NCI-H2196 treated with DMSO at 0.1 percent for 48 hours (cell line): ENCODE measurements around the gene HBS1L.

Experiments
- DNase-seq: peaks from one replicate; lab custom pipeline; 2025; ENCODE audit not compliant: unreplicated experiment; lab: John Stamatoyannopoulos, UW

Gene HBS1L

DNA sequence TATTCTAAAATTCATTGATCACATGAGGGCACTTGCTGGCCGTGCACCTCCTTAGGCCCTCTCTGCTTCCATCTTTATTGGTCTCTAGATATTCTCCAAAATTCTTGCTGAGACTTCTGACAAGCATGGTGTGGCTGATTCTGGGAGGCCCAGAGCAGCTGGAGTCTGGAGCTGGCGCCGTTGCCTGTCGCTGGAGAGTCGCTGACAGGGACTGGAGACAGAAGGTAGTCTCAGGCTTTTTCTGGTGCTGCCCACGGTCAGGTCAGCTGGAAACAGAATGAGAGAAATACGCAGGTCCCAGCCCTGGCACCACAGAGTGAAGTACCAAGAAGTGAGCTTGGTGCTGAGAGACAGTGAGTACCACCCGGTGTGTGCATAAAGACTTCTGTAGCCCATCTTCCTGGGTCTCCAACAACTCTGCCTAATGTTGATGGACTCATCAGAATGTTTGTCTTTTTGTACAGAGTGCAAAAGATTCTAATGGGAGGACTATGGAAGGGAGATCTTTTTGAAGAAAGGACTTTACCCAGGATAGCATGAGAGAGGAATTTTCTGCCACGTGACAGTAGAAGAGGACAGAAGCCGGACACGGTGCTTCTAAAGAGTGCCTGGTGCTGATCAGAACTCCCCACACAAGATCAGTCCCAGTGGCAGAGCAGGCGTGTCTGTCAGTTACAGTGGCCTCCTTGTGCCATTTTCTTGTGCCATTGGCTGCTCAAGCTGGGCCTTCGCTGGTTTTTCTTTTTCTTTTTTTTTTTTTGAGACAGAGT, 102.9 kb downstream of the HBS1L start:
- no peak for DNase-seq

DNA sequence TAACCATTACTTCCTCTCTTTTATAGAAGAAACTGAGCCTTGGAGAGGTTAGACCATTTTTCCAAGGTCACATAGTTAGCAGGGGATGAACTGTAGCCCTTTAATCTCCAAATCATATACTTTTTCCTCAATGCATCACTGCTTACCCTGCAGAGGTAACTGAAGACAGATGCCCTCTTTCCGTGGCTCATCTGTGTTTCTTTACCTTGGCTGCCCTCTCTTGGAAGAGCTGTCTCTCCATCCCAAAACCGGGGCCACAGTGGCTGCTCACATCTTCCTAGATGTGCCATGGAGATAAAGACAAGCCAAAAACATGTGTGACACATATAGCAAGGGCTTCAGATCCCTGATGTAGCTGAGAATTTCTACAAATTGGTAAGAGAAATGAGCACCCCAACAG, 104.1 kb downstream of the HBS1L start:
- DNase-seq, result no peak

DNA sequence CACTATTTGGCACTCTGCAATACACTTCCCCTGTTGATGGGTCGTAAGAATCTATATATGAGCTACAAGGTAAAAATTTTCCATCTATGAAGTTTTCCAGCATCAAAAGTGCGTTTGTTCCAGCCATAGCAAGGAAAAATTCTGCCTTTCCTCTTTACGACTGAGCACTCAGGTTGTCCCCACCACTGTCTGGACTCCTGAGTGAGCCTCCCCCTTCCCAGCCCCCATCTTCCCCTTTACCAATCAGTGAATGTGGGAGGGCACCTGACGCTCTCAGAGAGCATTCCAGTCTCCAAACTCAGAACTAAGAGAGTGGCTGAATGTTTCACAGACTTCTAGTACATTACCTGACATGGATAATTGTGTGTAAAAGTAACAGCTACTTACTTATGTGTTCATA, 104.7 kb downstream of the HBS1L start, which contains the start of gene ALDH8A1:
Gene ALDH8A1, minus strand, starts transcription at position 175 of the 400 bp plus-strand sequence. Its CDS starts 48 bp downstream, at position 127.
- no peak for DNase-seq

DNA sequence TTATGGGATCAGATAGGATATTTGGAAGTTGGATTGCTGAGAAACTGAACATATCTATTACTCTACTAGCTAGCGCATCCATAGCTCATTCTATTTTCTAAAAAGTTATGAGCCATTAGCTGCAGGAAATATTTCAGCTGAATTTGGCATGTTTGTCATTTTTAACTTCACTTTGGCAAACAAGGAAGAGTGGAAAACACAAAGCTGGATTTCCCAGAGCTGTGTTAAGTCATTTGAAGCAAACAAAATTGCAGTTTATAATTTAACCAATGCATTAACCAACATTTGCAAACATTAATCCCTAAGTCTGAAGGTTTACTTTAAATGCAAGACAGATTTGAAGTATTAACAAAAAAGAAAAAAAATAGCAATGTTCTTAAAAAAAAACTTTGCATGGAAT, 105.9 kb downstream of the HBS1L start:
- no peak for DNase-seq

DNA sequence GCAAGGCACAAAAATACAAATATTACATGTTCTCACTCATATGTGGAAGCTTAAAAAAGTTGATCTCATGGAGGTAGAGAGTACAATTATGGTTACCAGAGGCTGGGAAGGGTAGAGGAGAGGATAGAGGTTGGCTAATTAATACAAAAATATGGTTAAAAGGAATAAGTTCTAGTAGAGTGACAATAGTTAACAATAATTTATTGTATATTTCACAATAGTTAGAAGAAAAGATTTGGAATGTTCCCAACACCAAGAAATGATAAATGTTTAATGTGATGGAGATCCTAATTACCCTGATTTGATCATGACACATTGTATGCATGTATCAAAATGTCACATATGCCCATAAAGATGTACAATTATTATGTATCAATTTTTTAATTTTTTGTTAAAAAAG, 106.5 kb downstream of the HBS1L start:
- no peak for DNase-seq

DNA sequence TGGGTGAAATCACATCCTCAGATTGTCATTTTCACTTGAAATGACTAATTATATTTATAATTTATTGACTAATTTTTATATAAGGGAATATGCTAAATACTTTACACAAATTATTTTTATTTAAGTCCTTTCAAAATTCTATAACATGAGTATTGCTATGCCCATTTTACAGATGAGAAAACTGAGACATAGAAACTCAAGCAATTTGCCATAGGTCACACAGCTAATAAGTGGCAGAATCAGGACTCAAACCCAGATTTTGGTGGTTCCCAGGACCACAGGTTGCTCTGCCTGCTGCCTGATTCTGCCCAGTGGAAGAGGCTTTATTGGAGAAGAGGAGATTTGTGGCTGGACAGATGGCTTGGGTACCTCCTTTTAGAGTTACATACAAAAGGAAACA, 109.6 kb downstream of the HBS1L start:
- DNase-seq, result no peak

DNA sequence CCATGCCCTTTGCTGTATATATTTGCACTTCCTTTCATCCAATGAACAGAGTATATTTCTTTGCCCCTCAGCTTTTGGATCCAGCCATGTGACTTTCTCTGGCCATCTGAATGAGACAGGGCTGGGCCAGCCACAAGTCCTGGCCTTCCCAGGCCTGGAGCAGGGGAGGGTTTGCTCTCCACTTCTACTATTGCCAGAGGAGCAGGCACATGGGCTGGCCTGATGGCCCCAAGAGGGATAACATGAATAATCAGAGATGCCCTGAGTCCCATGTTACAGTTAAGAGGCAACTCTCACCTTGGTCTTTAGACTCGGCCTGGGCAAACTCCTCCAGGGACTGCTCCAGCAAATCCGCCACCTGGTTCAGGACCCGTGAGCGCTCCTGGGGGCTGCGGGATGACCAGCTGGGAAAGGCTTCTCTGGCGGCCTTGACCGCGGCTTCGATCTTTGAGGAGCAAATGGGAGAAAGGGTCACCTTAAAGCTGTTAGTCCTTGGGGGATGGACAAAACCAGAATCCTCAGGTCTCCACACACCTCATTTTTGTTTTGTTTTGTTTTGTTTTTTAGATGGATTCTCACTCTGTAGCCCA, 111.0 kb downstream of the HBS1L start:
- DNase-seq, result no peak

DNA sequence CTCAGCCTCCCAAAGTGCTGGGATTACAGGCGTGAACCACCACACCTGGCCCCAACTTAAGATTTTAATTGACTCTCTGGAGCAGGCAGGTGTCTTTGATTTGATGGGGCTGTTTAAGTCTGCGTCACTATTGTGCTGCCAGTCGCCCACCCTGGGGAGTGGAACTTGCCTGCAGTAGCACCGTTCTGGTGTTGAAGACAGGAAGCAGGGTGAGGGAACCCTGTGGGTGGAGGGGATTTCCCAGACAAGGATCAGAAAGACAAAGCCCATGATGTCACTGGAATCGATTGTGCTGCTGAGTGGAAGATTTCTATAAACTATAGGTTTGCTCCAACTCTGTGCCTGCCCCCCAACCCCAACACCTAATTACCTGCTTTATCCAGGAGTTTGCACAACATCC, 115.7 kb downstream of the HBS1L start:
- no peak for DNase-seq

DNA sequence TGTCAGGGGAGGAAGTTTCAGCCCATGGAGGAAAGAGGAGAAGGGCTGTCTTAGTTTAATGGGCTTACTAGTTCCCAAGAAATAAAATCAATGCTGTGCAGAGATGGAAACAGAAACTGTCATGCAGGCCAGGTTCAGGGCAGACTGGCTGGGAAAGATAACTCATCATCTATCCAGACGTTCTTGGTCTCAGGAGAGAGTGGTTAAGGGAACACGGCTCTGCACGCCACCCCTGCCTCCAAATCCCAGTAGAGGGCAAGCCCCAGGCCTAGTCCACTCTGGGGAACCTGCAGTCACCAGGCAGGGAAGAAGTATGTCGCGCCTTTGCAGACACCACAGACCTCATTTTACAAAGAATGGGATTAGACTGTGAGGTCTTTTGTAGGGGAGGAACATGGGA, 117.2 kb downstream of the HBS1L start:
- no peak for DNase-seq

DNA sequence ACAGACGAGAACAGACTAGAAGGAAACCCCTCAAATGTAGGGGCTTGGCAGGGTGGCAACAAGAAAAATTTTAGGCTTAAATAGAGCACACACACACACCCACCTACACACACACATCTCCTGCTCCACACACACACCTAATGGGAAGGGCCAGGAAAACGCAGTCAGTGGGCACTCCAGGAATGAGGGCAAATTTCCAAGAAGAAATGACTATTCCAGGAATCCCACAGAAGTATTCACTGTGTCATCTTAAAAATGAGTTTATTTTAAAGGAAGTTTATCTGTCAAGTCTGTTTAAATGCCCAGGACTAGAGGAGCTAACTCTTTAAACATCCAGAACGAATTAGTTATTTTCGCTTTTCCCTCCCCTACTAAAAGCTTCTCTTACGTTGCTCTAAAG, 117.7 kb downstream of the HBS1L start:
- no peak for DNase-seq

DNA sequence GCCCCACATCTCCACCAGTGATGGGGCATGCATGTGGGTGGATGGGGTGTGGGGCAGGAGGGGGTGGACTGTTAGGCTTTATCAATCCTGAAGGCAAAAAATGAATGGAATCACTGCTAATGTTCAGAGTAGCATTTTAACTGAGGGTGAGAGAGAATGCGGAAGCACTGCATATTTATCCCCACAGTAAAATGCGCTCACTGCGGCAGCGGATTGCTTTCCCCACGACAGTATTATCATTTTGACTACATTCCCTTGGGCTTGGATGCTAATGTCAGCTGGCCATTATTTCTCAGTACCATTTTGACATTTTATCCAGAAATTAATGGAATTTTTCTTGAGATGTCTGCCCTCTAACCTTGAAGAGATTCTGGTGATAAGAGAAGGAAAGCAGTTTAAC, 118.1 kb downstream of the HBS1L start:
- no peak for DNase-seq

DNA sequence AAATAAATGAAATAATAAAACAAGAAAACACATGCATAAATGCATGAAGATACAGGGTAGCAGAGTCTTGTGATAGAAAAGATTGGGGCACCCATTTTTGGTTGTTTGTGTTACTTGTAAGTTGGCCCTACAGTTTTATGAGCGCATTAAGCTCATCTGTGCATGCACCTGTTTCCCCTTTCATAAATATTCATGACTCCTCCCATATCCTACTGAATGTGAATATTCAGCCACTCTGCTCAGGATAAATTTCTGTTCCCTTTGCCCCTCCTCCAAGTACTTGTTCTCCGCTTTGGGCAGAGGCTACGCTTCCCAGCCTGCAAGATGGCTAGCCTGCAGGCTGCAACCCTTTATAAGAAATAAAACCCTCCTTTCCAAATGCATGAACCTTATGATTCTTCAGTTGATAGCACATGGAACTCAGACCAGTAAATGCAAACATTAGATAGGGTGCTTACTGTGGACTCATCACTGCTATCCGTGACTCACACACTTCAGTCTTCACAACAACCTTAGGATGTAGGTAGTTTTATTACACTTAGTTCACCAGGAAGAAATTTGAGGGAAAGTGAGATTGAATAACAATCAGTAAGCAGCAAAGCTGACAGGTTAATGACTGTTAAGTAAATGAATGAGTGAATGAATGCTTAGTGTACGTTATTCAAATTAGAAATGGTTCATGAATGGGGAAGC, 119.7 kb downstream of the HBS1L start:
- DNase-seq, result no peak

DNA sequence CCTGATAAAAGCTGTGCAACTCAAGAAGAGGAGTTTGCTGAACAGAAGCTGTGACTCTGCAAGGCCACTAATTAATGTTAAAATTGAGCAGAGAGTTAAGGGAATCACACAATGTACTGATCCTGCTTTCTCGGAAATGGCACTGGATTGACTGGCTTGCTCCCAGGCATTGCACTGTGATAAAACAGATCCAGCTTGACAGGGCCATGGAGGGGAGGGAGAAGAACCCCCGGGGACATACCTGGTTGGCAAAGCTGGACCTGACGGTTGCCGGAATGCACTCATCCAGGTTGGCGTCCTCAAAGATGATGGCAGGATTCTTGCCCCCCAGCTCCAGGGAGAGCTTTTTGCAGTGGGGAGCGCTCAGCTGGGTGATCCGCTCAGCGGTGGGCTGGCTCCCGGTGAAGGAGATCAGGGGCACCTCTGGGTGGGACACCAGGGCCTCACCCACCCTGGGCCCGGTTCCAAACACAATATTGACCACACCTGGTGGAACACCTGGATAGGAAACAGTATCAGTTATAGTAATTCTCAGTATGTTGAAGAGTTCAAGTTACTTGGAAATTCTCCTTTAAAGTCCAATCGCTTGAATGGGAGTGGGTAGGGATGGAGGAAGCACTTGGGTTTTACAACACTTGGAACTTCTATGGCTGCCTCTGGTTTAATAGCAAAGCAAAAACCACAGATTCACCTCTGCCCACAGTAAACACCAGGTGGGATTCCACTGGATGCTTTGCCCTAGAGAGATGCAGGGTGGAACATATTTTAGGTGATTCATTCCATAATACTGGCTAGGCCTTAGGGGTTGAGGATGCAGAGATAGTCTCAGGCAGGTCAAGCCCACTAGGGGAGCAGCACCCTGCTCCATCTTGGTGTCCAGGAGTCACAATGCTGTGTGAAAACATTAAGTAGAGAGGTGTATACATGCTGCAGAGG, 121.8 kb downstream of the HBS1L start:
- no peak for DNase-seq

DNA sequence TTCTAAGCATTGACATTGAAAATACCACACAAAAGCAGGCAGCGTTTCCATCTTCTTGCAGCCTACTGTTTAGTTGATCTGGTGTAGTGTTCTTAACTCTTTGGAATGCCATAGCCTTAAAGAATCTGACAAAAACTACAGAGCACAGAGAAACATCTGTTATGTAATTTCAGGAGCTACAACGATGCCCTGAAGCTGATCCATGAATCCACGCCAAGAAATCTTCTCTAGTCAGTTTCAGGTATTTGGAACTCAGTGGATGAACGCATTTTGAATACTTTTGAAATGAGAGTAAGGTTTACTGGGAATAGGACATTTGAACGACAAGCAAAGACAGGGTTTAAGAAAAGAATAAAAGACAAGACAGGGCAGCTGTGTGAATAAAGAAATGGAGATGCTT, 122.5 kb downstream of the HBS1L start:
- no peak for DNase-seq

DNA sequence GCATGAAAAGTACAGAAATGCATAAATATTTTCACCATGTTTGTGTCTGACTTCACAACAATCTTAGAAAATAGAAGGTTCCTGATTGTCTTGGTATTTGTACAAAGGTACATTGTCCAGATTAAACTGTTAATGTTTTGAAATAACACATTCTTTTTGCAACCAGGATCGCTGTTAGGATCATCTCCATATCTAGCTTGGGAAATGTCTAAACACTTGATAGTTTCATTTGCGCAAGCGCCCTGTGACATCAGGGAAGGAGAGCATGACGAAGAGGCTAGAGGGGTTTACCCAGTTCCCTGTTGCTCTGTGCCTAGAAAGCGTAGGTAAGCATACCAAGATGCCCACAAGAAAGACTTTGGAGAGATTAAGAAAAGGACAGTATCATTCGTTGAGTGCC, 124.2 kb downstream of the HBS1L start:
- no peak for DNase-seq

DNA sequence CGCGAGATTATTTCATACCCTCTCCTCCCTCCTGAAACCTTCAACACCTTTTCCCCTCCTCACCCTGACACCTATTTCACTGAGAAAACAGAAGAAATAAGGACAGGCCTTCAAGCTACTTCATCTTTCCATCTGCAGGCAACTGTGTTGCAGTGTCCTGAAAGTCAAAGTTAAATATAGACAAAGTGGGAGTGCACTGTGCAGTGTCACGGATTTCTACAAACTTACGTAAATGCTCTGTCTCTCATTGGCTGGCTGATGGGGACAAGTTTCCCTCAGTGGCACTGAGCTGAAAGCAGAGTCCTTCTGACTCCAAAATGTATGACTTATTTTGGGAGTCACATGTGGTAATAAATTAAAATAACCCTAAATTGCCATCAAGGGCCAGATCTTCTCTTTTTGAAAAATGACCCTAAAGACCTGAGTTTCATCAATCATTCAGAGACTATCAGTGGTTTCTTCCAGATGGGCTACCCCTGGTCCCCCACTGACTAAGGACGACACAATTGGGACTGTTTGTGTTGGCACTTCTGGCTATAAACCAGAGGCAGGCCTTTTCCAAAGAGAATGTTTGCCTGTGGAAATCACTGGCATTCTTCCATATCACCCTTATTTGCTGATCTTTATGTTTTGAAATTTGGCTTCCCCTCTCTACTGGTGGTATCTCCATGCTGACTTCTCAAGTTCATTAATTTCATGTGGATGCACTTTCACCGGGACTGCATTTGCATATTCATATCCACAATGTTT, 126.3 kb downstream of the HBS1L start:
- no peak for DNase-seq

DNA sequence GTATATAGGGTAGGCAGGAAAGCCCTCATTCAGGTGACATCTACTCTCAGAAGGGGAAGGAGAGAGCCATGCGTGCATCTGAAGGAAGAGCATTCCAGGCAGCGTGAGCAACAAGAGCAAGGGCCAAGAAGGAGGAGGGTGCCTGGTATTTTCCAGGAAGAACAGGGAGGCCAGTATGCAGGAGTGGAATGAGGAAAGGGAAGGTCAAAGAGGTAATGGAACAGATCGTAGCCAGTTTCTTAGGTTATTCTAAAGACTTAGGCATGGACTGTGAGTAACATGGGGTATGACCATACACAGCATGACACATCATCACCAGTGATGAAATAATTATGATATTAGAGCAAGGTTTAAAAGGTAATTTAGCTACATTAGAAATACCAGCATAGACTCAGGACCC, 128.8 kb downstream of the HBS1L start:
- DNase-seq, result no peak

DNA sequence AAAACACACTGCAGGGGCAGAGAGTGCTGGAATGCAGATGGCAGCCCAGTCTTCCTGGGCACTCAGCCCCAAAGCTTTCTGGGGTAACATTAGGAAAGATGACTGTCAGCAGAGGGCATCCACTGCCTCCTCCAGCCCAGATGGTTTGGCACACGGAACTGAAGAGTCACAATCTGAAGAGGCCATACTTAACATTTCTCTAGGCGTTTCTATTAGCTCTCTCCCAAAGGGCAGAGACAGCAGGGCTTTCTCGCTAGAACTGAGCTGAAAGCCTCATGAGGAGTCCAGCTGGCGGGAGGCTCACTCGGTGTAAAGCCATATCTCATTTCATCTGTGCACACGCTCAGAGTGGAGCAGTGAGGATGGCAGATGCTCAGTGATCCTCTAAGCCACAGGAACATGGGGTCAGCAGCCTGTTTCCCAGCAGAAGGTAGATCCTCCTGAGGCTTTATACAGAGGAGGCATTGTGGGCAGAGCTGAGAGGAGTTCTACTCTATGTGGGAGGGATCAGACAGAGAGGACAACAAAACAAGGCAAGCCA, 132.8 kb downstream of the HBS1L start:
- no peak for DNase-seq

DNA sequence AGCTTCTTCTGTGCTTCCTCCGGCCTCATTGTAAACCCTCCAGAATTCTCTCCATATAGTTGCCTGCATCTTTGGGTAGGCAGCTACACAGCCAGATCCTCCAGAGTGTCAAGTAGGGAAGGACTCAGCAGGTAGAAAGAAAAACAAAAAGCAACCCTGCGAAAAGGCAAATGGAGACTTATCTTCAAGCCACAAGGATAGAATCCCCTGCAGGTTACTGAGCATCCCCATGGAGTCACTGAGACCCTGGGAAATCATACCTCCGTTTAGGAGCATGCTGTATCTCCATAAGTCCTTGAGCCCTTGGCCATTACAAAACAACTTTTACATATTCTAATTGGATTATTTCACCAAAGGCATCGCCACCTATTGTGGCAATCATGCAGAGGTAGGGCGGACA, 133.3 kb downstream of the HBS1L start:
- no peak for DNase-seq

DNA sequence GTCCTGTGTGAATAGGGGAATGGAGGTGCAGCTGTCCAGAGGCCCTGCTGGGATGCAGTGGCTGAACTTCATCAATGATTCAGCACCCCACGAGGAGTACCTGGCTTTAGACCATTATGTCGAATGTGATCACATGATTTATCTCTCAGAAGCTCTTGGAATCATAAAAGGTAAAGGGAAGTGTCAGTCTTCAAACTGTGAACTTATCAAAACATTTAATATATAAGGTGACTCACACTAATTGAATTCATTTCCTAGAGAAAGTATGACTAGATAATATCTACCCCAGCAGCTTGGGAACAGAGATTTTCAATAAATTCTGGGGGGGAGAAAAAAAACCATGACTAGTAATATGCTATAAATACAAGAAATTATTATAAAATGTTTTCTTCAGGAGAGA, 134.2 kb downstream of the HBS1L start:
- no peak for DNase-seq
